ENCODE measurements around the gene NDUFC1. TPM values are rescaled to one million over a fixed set of nuclear protein-coding genes. Genes with fewer than 3 reads are reported as not detected.

Gene NDUFC1
- total and polyA plus RNA-seq, 9 of the 15 experiments (the other 6 are each of a cell fraction or from before 2014, with no cell fraction given) = 58.9 to 378 (median 120) TPM

- peak; percentile 80 for TF ChIP-seq MGA (IDR thresholded peaks at IDR 0.05)
- peak; percentile 20 for TF ChIP-seq TAF7 (tag; IDR thresholded peaks at IDR 0.05)
- peak; percentile 87 for TF ChIP-seq FOXP1 (CRISPR knock-in tag; IDR thresholded peaks at IDR 0.05)
- peak; percentile 93 for TF ChIP-seq PKNOX1 (IDR thresholded peaks at IDR 0.05)
- TF ChIP-seq, protein P1, sequence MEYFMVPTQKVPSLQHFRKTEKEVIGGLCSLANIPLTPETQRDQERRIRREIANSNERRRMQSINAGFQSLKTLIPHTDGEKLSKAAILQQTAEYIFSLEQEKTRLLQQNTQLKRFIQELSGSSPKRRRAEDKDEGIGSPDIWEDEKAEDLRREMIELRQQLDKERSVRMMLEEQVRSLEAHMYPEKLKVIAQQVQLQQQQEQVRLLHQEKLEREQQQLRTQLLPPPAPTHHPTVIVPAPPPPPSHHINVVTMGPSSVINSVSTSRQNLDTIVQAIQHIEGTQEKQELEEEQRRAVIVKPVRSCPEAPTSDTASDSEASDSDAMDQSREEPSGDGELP (CRISPR knock-in tag; IDR thresholded peaks at IDR 0.05; ENCODE audit: borderline replicate concordance) = peak; percentile 87; the same call in 1 of the 2 replicates
- TF ChIP-seq MAZ (CRISPR knock-in tag; conservative IDR thresholded peaks at IDR 0.05 in 1 of 2, IDR thresholded peaks at IDR 0.05 in 1 of 2) = peak; percentile 15 to 71; a peak in 2 of 4 replicates
- TF ChIP-seq PRDM10 (IDR thresholded peaks at IDR 0.05; ENCODE audit: partially characterized antibody) = peak; percentile 13
These were observed 1.0 kb downstream of the NDUFC1 start, which contains the start of gene NAA15 (continued) for GRCh38 chr4:139301113-139301820.

Measured in K562 (cell line).